HCT116 (cell line): ENCODE results near the gene HELT. TPM values are rescaled to one million over a fixed set of nuclear protein-coding genes. Genes with fewer than 3 reads are reported as not detected.

Source experiments
- ATAC-seq: fragments of 200-7000 bp; cut with Tn5 transposase; 2 replicates; pipeline ENCODE4 v1.9.1; 2020; ENCODE audit warnings: mild to moderate bottlenecking, moderate library complexity
- BruUV-seq: library from RNA; stranded (reverse); fragments of 400-500 nt; replicated peaks from 2 replicates; lab custom pipeline; 2021; lab: Mats Ljungman, UMichigan
- CTCF ChIA-PET: fragments of 300-600 bp; sonication (Branson Sonifier 250); formaldehyde crosslinking; loops from one replicate; lab custom pipeline; 2021; ENCODE audit warnings: antibody characterized with exemption; lab: Charles Lee
- POLR2A ChIA-PET: fragments of 300-600, 350-600 bp; sonication (Branson Sonifier 250); formaldehyde crosslinking; loops from one replicate; lab custom pipeline; 2021; ENCODE audit warnings: antibody characterized with exemption; lab: Charles Lee
- RAD21 ChIA-PET, 2 experiments: fragments of 300-600 bp; sonication (Branson Sonifier 250); formaldehyde crosslinking; loops; one replicate each; lab custom pipeline; 2023; ENCODE audit warnings: low total read pairs in 2 of 2; ENCODE audit not compliant: uncharacterized antibody in 2 of 2, unreplicated experiment in 2 of 2, low non-redundant PET in 1 of 2; lab: Charles Lee
- DNase-seq: peaks from one replicate; pipeline ENCODE4 v3.0.0-alpha.2; 2010; ENCODE audit warnings: low read depth, low spot score
- H2AFZ ChIP-seq: fragments of 200-600 bp; shearing (Covaris generic), sonication (generic); 2 replicates; pipeline ENCODE4 v1.6.1; 2017; ENCODE audit warnings: low read depth, mixed run types, mixed read lengths, antibody characterized with exemption, low read length; ENCODE audit not compliant: poor library complexity, severe bottlenecking
- H3K27ac ChIP-seq: 2 replicates; pipeline ENCODE4 v1.5.1; 2012; ENCODE audit warnings: low read depth, low read length
- H3K27me3 ChIP-seq: fragments of 200-600 bp; sonication (generic); 2 replicates; pipeline ENCODE4 v1.6.1; 2016; ENCODE audit warnings: mixed run types, low read length, mixed read lengths; ENCODE audit not compliant: insufficient read depth
- H3K36me3 ChIP-seq, 2 experiments: fragments of 200-500 bp in 1 of 2; fragments of 200-600 bp in 1 of 2; sonication (Bioruptor generic) in 1 of 2; sonication (generic) in 1 of 2; 2 replicates each; pipeline versions ENCODE4 v1.5.1 to v1.6.1; 2014 to 2016; ENCODE audit warnings: low read length in 2 of 2, inconsistent platforms in 1 of 2, mixed read lengths in 1 of 2, mixed run types in 1 of 2; ENCODE audit not compliant: insufficient read depth in 2 of 2, control insufficient read depth in 1 of 2
- H3K4me1 ChIP-seq, 2 experiments: fragments of 200-600 bp in 1 of 2; sonication (generic) in 1 of 2; 2 replicates each; pipeline versions ENCODE4 v1.5.1 to v1.6.1; 2012 to 2017; ENCODE audit warnings: low read length in 2 of 2, inconsistent platforms in 1 of 2, mild to moderate bottlenecking in 1 of 2, mixed read lengths in 1 of 2, mixed run types in 1 of 2, moderate library complexity in 1 of 2; ENCODE audit not compliant: insufficient read depth in 2 of 2, control insufficient read depth in 1 of 2
- H3K4me2 ChIP-seq: fragments of 200-600 bp; sonication (generic); 2 replicates; pipeline ENCODE4 v1.6.1; 2017; ENCODE audit warnings: mixed run types, low read length, mixed read lengths
- H3K4me3 ChIP-seq, 2 experiments: fragments of 200-600 bp in 1 of 2; sonication (generic) in 1 of 2; replicated peaks in 1 of 2; 2 replicates each; pipeline ENCODE4 v1.5.1; 2011 to 2016; ENCODE audit warnings: low read length in 2 of 2, control low read depth in 1 of 2, low read depth in 1 of 2, mild to moderate bottlenecking in 1 of 2, mixed read lengths in 1 of 2, mixed run types in 1 of 2
- H3K79me2 ChIP-seq: fragments of 200-600 bp; sonication (generic); 2 replicates; pipeline ENCODE4 v1.6.1; 2017; ENCODE audit warnings: mild to moderate bottlenecking, mixed run types, low read length, moderate library complexity, mixed read lengths; ENCODE audit not compliant: insufficient read depth
- H3K9ac ChIP-seq: fragments of 200-600 bp; sonication (generic); 2 replicates; pipeline ENCODE4 v1.6.1; 2016; ENCODE audit warnings: low read length, mixed read lengths
- H3K9me2 ChIP-seq: fragments of 200-600 bp; sonication (generic), shearing (Covaris generic); 2 replicates; pipeline ENCODE4 v1.6.1; 2017; ENCODE audit warnings: mixed run types, mild to moderate bottlenecking, moderate library complexity; ENCODE audit not compliant: insufficient read depth
- H3K9me3 ChIP-seq, 2 experiments: fragments of 200-500 bp in 1 of 2; fragments of 200-600 bp in 1 of 2; sonication (Bioruptor generic) in 1 of 2; sonication (generic) in 1 of 2; 2 replicates each; pipeline ENCODE4 v1.6.1; 2014 to 2017; ENCODE audit warnings: low read length in 2 of 2, mixed read lengths in 2 of 2, inconsistent platforms in 1 of 2, low read depth in 1 of 2, mild to moderate bottlenecking in 1 of 2, mixed run types in 1 of 2, moderate library complexity in 1 of 2; ENCODE audit not compliant: control insufficient read depth in 1 of 2, insufficient read depth in 1 of 2
- H4K20me1 ChIP-seq: fragments of 200-600 bp; sonication (generic), shearing (Covaris generic); 2 replicates; pipeline ENCODE4 v1.6.1; 2017; ENCODE audit warnings: mixed run types, mild to moderate bottlenecking, moderate library complexity; ENCODE audit not compliant: insufficient read depth
- EGR1 ChIP-seq: IDR thresholded peaks from 2 replicates; pipeline ENCODE4 v1.6.1; 2012; ENCODE audit warnings: low read depth
- POLR2AphosphoS5 ChIP-seq: IDR thresholded peaks from 2 replicates; pipeline ENCODE4 v1.6.1; 2011; ENCODE audit warnings: mild to moderate bottlenecking, low read depth, low read length, moderate library complexity
- SRF ChIP-seq: IDR thresholded peaks from 2 replicates; pipeline ENCODE4 v1.6.1; 2012; ENCODE audit warnings: low read depth
- ZBTB33 ChIP-seq: IDR thresholded peaks from 2 replicates; pipeline ENCODE4 v1.6.1; 2011; ENCODE audit warnings: mild to moderate bottlenecking, low read length, moderate library complexity; ENCODE audit not compliant: insufficient replicate concordance; ENCODE audit errors: extremely low read depth
- intact Hi-C: fragments of 100-400 bp; cut with micrococcal nuclease; formaldehyde crosslinking; loops from 2 replicates; pipeline ENCODE4 v1.10.0; 2022
- total RNA-seq: library from RNA; stranded (reverse); gene quantifications from one replicate; pipeline ENCODE4 v1.2.1, GENCODE V29; 2021; ENCODE audit not compliant: unreplicated experiment

Gene HELT
- total RNA-seq, 1 experiment from 2014 or later, result not detected

GRCh38 chr4:184979461-184980124, 38.7 kb upstream of the HELT start (continued):
- TF ChIP-seq EGR1, result no peak
- no peak for TF ChIP-seq ZBTB33

GRCh38 chr4:184980261-184980660, 38.0 kb upstream of the HELT start:
- intact Hi-C loops, result no loop called here
- H3K9ac ChIP-seq, result no peak overlapping the region
- DNase-seq (no peak), ATAC-seq (no peak)
- H2AFZ ChIP-seq, result no peak overlapping the region
- no TSS peak for BruUV-seq
- no peaks in the 10 kb centered on the region; the same call in 1 of the 2 replicates for H3K27me3 ChIP-seq
- H3K36me3 ChIP-seq, result no peaks in the 10 kb centered on the region
- CTCF ChIA-PET, result no interaction called here
- H4K20me1 ChIP-seq, result no peaks in the 10 kb centered on the region
- RAD21 ChIA-PET, result no interaction called here
- no peaks in the 10 kb centered on the region for H3K79me2 ChIP-seq
- no peak overlapping the region for H3K4me3 ChIP-seq
- no peaks in the 10 kb centered on the region for H3K9me2 ChIP-seq
- TF ChIP-seq SRF, result no peak
- no peak for TF ChIP-seq POLR2AphosphoS5
- H3K27ac ChIP-seq, result no peak overlapping the region
- POLR2A ChIA-PET, result no interaction called here
- no peaks in the 10 kb centered on the region for H3K9me3 ChIP-seq
- H3K4me2 ChIP-seq, result no peak overlapping the region
- peaks cover 6 to 9% of the 10 kb centered on the region in 2 experiments; a peak in 2 of 4 replicates for H3K4me1 ChIP-seq
